Erythroblast (primary cell): ENCODE data around the gene PRR35.

Source experiments
- DNase-seq, 2 experiments: peaks; one replicate each; lab custom pipeline; 2025; lab: John Stamatoyannopoulos, UW
- GATA1 ChIP-seq: IDR thresholded peaks from 2 replicates; pipeline ENCODE4 v1.6.1; 2011; ENCODE audit warnings: low read depth, mild to moderate bottlenecking, control low read depth, low read length, moderate library complexity
- POLR2A ChIP-seq: IDR thresholded peaks from 2 replicates; pipeline ENCODE4 v1.6.1; 2011; ENCODE audit warnings: mild to moderate bottlenecking, low read length

Gene PRR35

GRCh38 chr16:523097-523741, 37.0 kb upstream of the PRR35 start:
- TF ChIP-seq POLR2A (no peak), GATA1 (no peak)
- no peak for DNase-seq

DNA sequence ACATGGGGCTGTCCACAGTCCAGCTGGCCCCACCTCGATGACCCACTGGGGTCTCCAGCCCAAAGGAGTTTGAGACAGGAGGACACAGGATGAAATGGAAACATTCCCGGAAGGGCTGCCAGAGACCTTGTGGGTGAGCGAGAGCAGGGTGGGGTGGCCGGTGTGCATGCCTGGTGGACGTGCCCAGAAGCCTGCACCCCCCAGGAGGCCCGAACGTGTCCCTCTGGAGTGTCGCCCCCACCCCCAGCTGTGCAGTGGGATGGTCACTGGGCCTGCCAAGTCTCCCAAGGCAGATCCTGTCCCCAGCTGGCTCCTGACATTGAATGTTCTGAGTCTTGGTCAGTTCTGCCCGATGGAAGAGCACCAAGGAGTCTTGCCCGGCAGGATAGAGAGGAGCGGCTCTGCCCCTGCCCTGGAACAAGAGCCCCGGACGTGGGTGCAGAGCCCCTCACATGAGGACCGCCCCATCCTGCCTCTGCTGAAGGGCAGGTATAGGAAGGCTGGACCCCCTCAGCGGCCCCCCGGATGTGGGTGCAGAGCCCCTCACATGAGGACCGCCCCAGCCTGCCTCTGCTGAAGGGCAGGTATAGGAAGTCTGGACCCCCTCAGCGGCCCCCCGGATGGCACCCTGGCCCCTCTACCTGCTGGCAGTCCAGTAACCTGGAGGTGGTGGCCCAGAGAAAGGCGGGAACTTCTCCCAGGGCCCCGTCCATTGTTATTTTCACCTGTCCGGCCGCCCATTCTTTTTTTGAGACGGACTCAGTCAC, 35.7 kb upstream of the PRR35 start:
- no peak for DNase-seq
- TF ChIP-seq POLR2A = peak; percentile 7
- TF ChIP-seq GATA1 = no peak

DNA sequence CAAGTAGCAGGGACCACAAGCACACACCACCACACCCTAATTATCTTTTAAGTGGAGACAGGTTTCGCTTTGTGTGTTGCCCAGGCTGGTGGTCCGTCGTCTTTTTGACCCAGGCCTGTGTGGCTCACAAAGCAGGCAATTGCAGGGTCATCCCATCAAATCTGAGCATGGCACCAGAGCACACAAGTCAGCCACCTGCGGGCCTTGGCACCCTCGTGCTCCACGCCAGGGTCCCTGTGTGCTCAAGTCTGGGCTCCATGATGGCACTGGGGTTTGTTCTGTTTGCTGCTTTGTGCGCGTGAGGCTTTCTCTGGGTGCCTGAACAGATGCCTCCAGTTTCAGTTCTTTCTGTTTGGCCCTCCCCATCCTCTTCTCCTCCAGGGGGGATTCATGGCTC, 35.1 kb upstream of the PRR35 start:
- DNase-seq = no peak
- no peak for TF ChIP-seq GATA1
- no peak for TF ChIP-seq POLR2A

GRCh38 chr16:525520-526180, 34.5 kb upstream of the PRR35 start:
- DNase-seq = peak; percentile 42 to 54

DNA sequence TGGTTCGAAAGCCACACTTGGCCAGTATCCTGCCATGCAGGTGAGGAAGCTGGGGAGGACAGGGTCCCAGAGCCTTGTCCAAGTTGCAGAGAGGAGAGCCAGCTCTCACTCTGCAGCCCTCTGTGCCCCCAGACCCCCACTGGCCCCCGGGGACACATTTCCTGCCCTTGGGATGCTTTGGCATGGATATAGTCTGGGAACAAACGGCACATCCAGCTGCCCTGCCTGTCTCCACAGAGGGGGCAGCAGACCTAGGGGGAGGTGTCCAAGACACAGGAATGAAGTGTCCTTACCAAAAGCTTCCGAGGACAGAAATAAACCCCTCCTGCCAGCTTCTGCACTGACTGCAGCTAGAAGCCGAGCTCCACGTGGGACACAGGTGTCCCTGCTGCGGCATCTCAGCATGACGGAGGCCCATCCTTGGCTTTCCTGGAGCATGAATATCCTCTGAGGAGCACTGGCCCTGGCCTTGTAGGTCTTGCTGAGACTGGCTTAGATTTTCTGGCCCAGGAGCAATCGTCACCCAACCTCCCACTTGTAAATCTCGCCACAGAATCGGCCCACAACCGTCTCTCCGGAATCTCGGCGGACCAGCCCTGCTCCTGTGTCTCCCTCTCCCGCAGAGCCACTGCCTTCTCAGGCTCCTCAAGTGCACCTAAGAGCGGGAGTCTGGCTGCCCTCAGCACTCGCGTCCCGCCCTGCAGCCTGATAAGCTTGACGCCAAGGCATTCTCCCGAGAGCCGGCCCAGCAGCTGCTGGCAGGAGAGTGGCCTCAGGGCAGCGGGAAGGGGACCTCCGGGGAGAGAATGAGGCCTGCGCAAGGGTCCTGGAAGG, 33.8 kb upstream of the PRR35 start:
- TF ChIP-seq POLR2A (no peak), GATA1 (no peak)
- peak; percentile 82 to 84 for DNase-seq

More at GRCh38 chr16:525520-526180, 34.5 kb upstream of the PRR35 start:
- TF ChIP-seq POLR2A (no peak), GATA1 (no peak)

DNA sequence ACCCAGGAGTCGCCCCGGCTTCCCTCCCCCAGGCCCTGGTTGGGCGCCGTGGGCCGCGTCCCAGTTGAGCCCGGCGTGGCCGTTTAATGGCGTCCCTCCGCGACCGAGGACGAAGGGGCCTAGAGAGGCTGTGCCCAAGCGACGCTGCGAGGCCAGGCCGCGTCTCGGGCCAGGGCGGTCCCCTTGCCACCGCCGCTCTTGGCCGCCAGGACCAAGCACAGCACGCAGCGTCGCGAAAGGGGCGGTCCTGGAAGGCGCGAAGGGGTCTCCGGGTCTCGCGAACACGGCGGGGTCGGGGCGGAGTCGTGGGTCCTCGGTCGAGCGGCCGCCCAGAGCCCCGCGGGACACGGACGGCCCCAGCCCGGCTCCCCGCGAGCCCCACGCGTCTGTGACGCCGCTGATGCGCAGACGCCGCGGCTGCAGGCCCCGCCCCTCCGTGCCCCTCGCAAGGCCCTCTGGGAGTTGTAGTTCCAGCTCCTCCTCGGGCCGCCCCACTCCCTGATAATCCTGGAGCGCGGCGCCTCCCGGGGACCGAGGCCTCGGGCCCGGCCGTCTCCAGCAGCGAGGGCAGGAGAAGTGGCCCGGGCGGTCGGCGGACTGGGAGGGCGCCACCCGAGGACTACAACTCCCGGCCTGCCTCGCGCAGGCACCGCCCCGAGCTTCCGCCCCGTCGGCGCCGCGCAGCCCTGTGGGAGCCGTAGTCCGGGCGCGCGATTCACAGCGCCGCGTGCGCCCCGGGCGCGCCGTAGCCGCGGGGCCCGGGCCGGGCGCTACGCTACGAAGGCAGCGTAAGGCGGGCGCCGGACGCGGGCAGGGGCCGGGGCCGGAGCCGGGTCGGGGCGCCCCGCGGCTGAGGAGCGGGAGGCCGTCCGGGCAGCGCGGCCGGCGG, 32.9 kb upstream of the PRR35 start, which contains the start of gene CAPN15:
TSS of gene CAPN15 (plus strand) at position 698 of the 889 bp plus-strand sequence. CDS start 19,127 bp downstream, outside the sequence.
- no peak for TF ChIP-seq GATA1
- TF ChIP-seq POLR2A = peak; percentile 81
- DNase-seq = peak; percentile 95 to 98

GRCh38 chr16:528111-529011, 31.8 kb upstream of the PRR35 start:
- TF ChIP-seq GATA1 (no peak), POLR2A (peak; percentile 56)
- DNase-seq = peak; percentile 71 to 79

DNA sequence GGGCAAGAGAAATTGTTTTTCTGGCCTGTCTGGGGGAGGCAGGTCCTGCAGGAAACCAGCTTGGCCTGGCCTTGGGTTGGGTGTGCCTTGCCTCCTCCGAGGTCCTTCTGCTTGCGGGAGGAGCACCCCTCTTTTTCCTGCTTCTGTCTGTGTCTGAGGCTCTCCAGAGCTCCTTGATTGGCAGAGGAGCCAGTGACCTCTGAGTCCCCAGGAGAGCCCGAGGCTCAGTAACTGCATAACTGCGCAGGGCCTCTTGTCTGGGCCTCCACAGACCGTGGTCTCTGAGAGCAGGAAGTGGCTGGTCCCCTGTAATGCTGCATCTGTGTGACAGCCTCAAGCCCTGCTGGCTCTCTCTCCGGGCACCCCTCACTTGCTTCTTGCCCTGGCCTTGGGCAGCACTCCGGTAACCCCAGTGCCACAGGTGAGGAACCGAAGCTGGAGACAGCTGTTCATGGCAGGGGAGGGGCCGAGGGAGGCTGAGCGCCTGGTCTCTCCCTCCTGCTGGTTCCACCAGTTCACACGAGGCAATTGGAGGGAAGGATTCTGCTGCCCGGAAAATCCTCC, 31.1 kb upstream of the PRR35 start:
- no peak for DNase-seq
- TF ChIP-seq GATA1 = no peak
- TF ChIP-seq POLR2A = peak; percentile 30

GRCh38 chr16:530111-530817, 29.9 kb upstream of the PRR35 start:
- DNase-seq = peak in 1 of 2 experiments; percentile 27
- TF ChIP-seq GATA1 (no peak), POLR2A (no peak)

GRCh38 chr16:531494-532125, 28.6 kb upstream of the PRR35 start:
- DNase-seq = no peak
- TF ChIP-seq GATA1 (no peak), POLR2A (no peak)
